HG03103 (cell line): ENCODE measurements around the gene ST6GALNAC2.
"Not testable (repeated sequence)": the region's sequence is repeated elsewhere in the genome, so short reads cannot be mapped to it uniquely, and the experiment has no call there.

Source experiments
- ATAC-seq: cut with Tn5 transposase; IDR thresholded peaks from one replicate; pipeline ENCODE4 v1.9.1; 2021; ENCODE audit warnings: low read depth; ENCODE audit not compliant: unreplicated experiment

The ST6GALNAC2 gene

GRCh38 chr17:76585649-76586593 lies at the start of gene ST6GALNAC2:
Gene ST6GALNAC2, minus strand, starts transcription at chr17:76585860. Its CDS starts 52 bp downstream, at chr17:76585808.
- no peak for ATAC-seq

DNA sequence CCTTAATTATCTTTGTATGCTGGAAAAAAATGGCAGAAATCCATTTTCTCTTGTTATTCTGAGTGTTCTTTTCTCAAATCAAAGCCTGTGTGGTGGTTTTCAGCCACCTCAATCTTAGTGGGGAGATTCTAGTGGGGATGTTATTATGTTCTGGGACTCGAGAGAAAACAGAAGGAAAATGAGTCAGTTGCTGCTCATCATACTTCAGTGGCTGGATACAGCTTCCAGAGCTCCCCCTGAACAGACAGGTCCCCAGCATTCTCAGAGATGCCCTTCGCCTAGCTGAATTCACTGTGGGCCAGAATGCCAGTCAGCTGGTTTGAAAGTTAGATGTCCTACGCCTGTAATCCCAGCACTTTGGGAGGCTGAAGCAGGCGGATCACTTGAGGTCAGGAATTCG lies 49.4 kb upstream of the ST6GALNAC2 start:
- no peak for ATAC-seq

GRCh38 chr17:76633628-76634328 lies 48.1 kb upstream of the ST6GALNAC2 start:
- ATAC-seq: no peak

- ATAC-seq: no peak
Measured at GRCh38 chr17:76631821-76632565, 46.3 kb upstream of the ST6GALNAC2 start.

DNA sequence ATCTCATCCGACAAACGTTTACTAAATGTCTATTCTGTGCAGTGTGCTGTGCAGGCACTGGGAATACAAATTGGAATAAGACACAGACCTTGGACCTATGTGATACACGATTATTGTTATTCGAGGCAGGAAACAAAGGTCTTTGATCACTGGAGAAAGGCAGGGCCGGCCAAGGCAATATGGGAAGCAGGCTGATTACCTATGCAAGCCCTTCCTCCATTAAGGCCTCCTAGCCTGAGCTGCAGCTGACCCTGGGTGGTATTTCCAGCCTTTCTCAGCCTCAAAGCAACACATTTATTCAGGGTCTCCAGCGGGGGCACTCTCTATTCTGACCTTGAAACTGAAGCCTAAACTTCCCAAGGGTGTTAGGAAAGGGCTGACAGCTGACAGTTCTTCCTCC lies 44.5 kb upstream of the ST6GALNAC2 start:
- no peak for ATAC-seq

DNA sequence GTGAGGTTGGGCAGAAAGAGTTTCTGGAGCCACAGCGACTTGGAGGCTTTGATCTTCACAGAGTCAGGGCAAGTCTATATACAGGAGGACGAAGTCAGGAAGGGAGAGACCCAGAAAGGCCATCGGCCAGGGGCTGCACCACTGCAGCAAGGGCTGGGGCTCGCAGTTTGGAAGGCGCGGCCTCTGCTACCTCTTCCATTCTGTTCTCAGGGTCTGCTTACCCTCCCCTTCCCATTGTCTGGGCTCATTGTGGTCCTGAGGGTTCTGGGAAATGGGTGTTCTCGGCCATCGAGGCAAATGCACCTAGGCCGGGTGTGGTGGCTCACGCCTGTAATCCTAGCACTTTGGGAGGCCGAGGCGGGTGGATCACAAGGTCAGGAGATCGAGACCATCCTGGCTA lies 41.9 kb upstream of the ST6GALNAC2 start:
- no peak for ATAC-seq

- no peak for ATAC-seq
Measured at GRCh38 chr17:76626442-76626841, 40.8 kb upstream of the ST6GALNAC2 start.

DNA sequence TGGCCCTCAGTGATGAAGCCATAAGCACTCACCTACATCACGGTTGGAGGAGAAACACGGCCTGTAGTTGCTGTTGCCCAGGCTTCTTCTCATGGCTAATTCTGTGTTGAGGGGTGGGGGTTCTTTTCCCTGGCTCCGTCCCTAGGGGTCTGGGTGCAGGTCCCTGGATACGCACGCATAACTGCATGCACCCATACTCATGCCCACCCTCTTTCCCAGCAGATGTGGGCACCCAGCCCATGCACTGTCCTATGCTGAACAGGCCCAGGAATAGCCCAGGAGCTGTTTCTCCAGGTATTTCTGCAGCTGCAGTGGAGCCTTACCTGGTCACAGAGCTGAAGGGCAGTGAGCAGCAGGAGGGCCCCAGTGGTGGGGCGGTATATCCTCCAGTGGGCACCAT lies 39.8 kb upstream of the ST6GALNAC2 start:
- ATAC-seq: no peak

GRCh38 chr17:76623271-76624146 lies 37.8 kb upstream of the ST6GALNAC2 start:
- ATAC-seq: no peak

- ATAC-seq: no peak
Measured at GRCh38 chr17:76617838-76618237, 32.2 kb upstream of the ST6GALNAC2 start.

- ATAC-seq: no peak
Measured at GRCh38 chr17:76614912-76615617, 29.4 kb upstream of the ST6GALNAC2 start.

- not testable (repeated sequence) for ATAC-seq
Measured at GRCh38 chr17:76614064-76614759, 28.6 kb upstream of the ST6GALNAC2 start.

DNA sequence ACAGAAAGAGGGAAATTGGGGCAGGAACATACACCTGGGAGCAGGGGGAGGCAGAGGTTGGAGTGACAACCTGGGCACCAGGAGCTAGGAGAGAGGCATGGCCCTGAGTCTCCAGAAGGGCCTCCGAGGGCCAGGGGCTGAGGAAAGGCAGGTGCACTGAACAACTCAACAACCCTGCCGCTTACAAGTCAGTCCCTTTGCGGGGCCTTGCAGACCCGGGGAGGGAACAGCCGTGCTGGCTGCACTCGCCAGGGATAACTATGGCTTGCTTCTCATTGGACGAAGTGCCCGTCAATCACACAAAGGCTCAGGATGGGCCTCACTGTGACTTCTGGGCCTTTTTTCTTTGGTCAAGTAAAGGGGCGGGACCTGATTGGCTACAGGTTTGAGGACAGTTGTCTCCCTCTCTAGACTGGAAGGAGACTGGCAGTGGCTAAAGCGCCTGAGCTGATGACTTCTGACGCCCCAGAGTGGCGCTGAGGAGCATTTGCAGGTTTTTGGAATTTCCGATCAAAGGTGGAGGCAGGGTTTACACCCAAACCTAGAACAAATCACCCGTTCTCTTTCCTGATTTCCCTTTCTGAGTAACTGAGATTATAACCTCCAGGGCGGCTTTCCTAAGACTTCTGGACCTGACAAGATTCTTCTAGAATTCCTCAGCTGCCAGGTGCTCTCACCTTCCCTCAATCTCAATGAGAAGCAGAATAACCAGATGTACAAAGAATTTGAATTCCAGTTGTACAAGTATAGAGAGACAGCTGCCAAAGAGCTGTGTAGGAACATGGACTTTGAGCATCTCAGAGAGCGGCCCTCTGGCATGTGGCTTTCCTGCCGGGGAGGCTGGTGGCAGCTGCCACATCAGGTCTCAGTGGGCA lies 27.6 kb upstream of the ST6GALNAC2 start:
- ATAC-seq: no peak

- no peak for ATAC-seq
Measured at GRCh38 chr17:76612465-76612864, 26.8 kb upstream of the ST6GALNAC2 start.

DNA sequence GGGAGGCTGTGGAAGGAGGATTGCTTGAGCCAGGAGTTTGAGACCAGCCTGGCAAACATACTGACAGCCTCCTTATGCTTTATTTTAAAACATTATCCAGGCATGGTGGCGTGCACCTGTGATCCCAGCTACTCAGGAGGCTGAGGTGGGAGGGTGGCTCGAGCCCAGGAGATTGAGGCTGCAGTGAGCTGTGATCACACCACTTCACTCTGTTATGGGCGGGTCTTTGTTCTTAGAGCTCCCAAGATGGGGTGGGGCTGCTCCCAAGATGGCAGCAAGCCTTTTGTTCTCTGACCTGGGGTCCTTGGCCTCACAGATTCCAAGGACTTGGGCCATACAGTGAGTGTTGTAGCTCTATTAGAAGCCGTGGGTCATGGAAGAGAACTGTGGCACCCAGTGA lies 26.1 kb upstream of the ST6GALNAC2 start:
- no peak for ATAC-seq

- ATAC-seq: not testable (repeated sequence)
Measured at GRCh38 chr17:76611080-76611749, 25.6 kb upstream of the ST6GALNAC2 start.

DNA sequence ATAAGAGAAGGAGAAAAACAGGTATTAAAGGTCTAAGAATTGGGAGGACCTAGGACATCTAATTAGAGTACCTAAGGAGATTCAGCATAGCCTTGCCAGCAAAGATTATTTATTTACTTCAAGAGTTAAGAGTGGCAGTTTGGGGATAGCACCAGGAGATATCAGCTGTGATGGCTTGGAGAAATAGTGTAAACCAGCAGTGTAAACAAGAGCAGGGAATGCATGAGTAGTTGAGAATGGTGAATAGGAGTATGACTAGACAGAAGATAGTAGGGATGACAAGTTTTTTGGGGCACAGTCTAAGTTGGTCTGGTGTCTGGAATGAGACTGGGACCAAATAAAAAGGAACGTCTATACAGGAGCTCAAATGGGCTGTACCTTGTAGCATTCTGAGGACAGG lies 21.0 kb upstream of the ST6GALNAC2 start:
- ATAC-seq: not testable (repeated sequence)
